Natural killer cell (primary cell): ENCODE data around the gene SEPHS1. TPM values are rescaled to one million over a fixed set of nuclear protein-coding genes. Genes with fewer than 3 reads are reported as not detected.

Source experiments
- ATAC-seq, 3 donors: fragments of 150-1000 bp in 2 of 3; fragments of 200-7000 bp in 1 of 3; cut with Tn5 transposase; 1 replicate in 1 of 3; 2 replicates in 2 of 3; pipeline ENCODE4 v1.10.0; 2021; ENCODE audit warnings: mild to moderate bottlenecking in 2 of 3, moderate library complexity in 2 of 3
- DNase-seq, 2 donors: peaks; one replicate each; pipeline versions ENCODE4 v3.0.0 to v3.0.0-alpha.2; 2013 to 2021; ENCODE audit warnings: mixed read lengths in 1 of 2
- H3K27ac ChIP-seq: one replicate; pipeline ENCODE4 v1.5.1; 2013; ENCODE audit warnings: mild to moderate bottlenecking, low read length
- H3K27me3 ChIP-seq: one replicate; pipeline ENCODE4 v1.6.1; 2013; ENCODE audit warnings: low read length; ENCODE audit not compliant: control insufficient read depth, insufficient read depth
- H3K36me3 ChIP-seq: one replicate; pipeline ENCODE4 v1.6.1; 2013; ENCODE audit warnings: low read length; ENCODE audit not compliant: control insufficient read depth, insufficient read depth
- H3K4me1 ChIP-seq: one replicate; pipeline ENCODE4 v1.6.1; 2013; ENCODE audit warnings: low read length; ENCODE audit not compliant: control insufficient read depth, insufficient read depth
- H3K4me3 ChIP-seq: one replicate; pipeline ENCODE4 v1.5.1; 2013; ENCODE audit warnings: low read length
- H3K9me3 ChIP-seq: one replicate; pipeline ENCODE4 v1.6.1; 2013; ENCODE audit warnings: low read length; ENCODE audit not compliant: control insufficient read depth, insufficient read depth
- H3K27ac Mint-ChIP-seq, 2 donors: one replicate each; pipeline ENCODE4 v1.8.0; 2022; ENCODE audit warnings: mild to moderate bottlenecking in 2 of 2, mixed read lengths in 2 of 2, moderate library complexity in 1 of 2
- H3K27me3 Mint-ChIP-seq, 2 donors: one replicate each; pipeline ENCODE4 v1.8.0; 2022; ENCODE audit warnings: low read depth in 2 of 2, mixed read lengths in 2 of 2
- H3K36me3 Mint-ChIP-seq: one replicate; pipeline ENCODE4 v1.8.0; 2022; ENCODE audit warnings: mixed read lengths
- H3K4me1 Mint-ChIP-seq, 2 donors: one replicate each; pipeline ENCODE4 v1.8.0; 2022; ENCODE audit warnings: mixed read lengths in 2 of 2
- H3K4me3 Mint-ChIP-seq: one replicate; pipeline ENCODE4 v1.8.0; 2022; ENCODE audit warnings: mild to moderate bottlenecking, moderate library complexity, mixed read lengths
- H3K9me3 Mint-ChIP-seq, 2 donors: one replicate each; pipeline ENCODE4 v1.8.0; 2022; ENCODE audit warnings: mixed read lengths in 2 of 2
- WGBS: methylation state at CpG from one replicate; pipeline ENCODE4 v1.1.7; 2013; ENCODE audit warnings: missing lambda C conversion rate; ENCODE audit not compliant: insufficient coverage; 5-methylcytosine and 5-hydroxymethylcytosine counted together
- intact Hi-C: fragments of 100-400 bp; cut with micrococcal nuclease; formaldehyde crosslinking; loops from one replicate; pipeline ENCODE4 v1.14.2; 2022
- total RNA-seq, 4 donors: library from RNA; stranded (reverse); fragments of 120-200 nt in 1 of 4; gene quantifications; one replicate each; pipeline versions ENCODE4 v1.2.3 to v1.2.4, GENCODE V29; 2013 to 2022
- TF ChIP-seq, protein P1 (sequence below): fragments of 200-600 bp; IDR thresholded peaks from one replicate; pipeline ENCODE4 v1.8.0; 2022; ENCODE audit warnings: antibody characterized with exemption

The SEPHS1 gene
- total RNA-seq, 3 donors from 2014 or later (not counting 1 experiment from before 2014, with no cell fraction given), result 20.4 to 28.2 (median 23.4) TPM

- H3K9me3 ChIP-seq, result no peaks in the 10 kb centered on the region
- TF ChIP-seq, protein P1, sequence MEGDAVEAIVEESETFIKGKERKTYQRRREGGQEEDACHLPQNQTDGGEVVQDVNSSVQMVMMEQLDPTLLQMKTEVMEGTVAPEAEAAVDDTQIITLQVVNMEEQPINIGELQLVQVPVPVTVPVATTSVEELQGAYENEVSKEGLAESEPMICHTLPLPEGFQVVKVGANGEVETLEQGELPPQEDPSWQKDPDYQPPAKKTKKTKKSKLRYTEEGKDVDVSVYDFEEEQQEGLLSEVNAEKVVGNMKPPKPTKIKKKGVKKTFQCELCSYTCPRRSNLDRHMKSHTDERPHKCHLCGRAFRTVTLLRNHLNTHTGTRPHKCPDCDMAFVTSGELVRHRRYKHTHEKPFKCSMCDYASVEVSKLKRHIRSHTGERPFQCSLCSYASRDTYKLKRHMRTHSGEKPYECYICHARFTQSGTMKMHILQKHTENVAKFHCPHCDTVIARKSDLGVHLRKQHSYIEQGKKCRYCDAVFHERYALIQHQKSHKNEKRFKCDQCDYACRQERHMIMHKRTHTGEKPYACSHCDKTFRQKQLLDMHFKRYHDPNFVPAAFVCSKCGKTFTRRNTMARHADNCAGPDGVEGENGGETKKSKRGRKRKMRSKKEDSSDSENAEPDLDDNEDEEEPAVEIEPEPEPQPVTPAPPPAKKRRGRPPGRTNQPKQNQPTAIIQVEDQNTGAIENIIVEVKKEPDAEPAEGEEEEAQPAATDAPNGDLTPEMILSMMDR, result no peak
- no peaks in the 10 kb centered on the region for H3K27me3 ChIP-seq
- no peak for DNase-seq
- H3K27me3 Mint-ChIP-seq, result peaks cover 0 to 2% of the 10 kb centered on the region in 2 donors
- WGBS, result 94% methylated on average over 9 of the region's 9 CpGs
- H3K4me3 Mint-ChIP-seq, result no peak overlapping the region
- no peaks in the 10 kb centered on the region for H3K9me3 Mint-ChIP-seq
- no peak overlapping the region for H3K4me3 ChIP-seq
- no peaks in the 10 kb centered on the region for H3K4me1 ChIP-seq
- ATAC-seq, result peak in 1 of 3 donors; percentile 12
- H3K4me1 Mint-ChIP-seq, result peaks cover 0 to 5% of the 10 kb centered on the region in 2 donors
- H3K27ac ChIP-seq, result no peak overlapping the region
- H3K27ac Mint-ChIP-seq, result peak overlapping the region in 1 of 2 donors; percentile 29
- H3K36me3 Mint-ChIP-seq, result no peaks in the 10 kb centered on the region
- H3K36me3 ChIP-seq, result no peaks in the 10 kb centered on the region
- intact Hi-C loops, result loop anchor here (1.0 kb wide), 1 partner anchor 31 kb away; no protein-coding TSS in a partner anchor
These were observed 77.1 kb downstream of the SEPHS1 start for GRCh38 chr10:13270877-13271551.

- WGBS, result 29% methylated on average over 3 of the region's 3 CpGs
- Mint-ChIP-seq H3K27ac (no peak overlapping the region), H3K4me3 (no peak overlapping the region), H3K9me3 (no peaks in the 10 kb centered on the region), H3K27me3 (peaks cover 3 to 7% of the 10 kb centered on the region in 2 donors), H3K4me1 (peaks cover 0 to 5% of the 10 kb centered on the region in 2 donors), H3K36me3 (no peaks in the 10 kb centered on the region)
- no peak overlapping the region for H3K27ac ChIP-seq
- intact Hi-C loops, result no loop called here
- no peak overlapping the region for H3K4me3 ChIP-seq
- H3K9me3 ChIP-seq, result no peaks in the 10 kb centered on the region
- TF ChIP-seq, protein P1, result no peak
- no peak for DNase-seq
- no peaks in the 10 kb centered on the region for H3K36me3 ChIP-seq
- H3K27me3 ChIP-seq, result no peaks in the 10 kb centered on the region
- ATAC-seq, result no peak
- H3K4me1 ChIP-seq, result no peaks in the 10 kb centered on the region
These were observed 79.3 kb downstream of the SEPHS1 start for GRCh38 chr10:13268841-13269240.

GRCh38 chr10:13268310-13268709, 79.8 kb downstream of the SEPHS1 start:
- Histone ChIP-seq H3K36me3 (no peaks in the 10 kb centered on the region), H3K4me1 (no peaks in the 10 kb centered on the region), H3K9me3 (no peaks in the 10 kb centered on the region), H3K4me3 (no peak overlapping the region), H3K27me3 (no peaks in the 10 kb centered on the region), H3K27ac (no peak overlapping the region)
- H3K27ac Mint-ChIP-seq, result no peak overlapping the region
- DNase-seq (no peak), ATAC-seq (no peak)
- peaks cover 8 to 11% of the 10 kb centered on the region in 2 donors for H3K27me3 Mint-ChIP-seq
- 73% methylated on average over 4 of the region's 4 CpGs for WGBS
- H3K9me3 Mint-ChIP-seq, result no peaks in the 10 kb centered on the region
- intact Hi-C loops, result no loop called here
- H3K36me3 Mint-ChIP-seq, result no peaks in the 10 kb centered on the region
- peaks cover 0 to 5% of the 10 kb centered on the region in 2 donors for H3K4me1 Mint-ChIP-seq
- TF ChIP-seq, protein P1, result no peak
- no peak overlapping the region for H3K4me3 Mint-ChIP-seq

Other genes with a start within 250 kb of the SEPHS1 start
- gene OPTN, start 248.1 kb downstream of the SEPHS1 start, total RNA-seq, result 100 to 1,000 TPM; 140 to 177 (median 161) TPM
- 1 to 10 TPM in 2 of 3 donors, under 1 TPM in 1; 0.73 to 2.9 (median 1.3) TPM for gene MCM10, start 186.7 kb downstream of the SEPHS1 start, total RNA-seq
- gene UCMA, start 113.9 kb downstream of the SEPHS1 start, total RNA-seq, result not detected
- 1 to 10 TPM; 6.9 to 7.3 (median 7.2) TPM for gene PHYH, start 48.2 kb downstream of the SEPHS1 start, total RNA-seq
- under 1 TPM in 1 of 3 donors, not detected in 2; 0.38 TPM for gene BEND7, start 180.7 kb upstream of the SEPHS1 start, total RNA-seq
- gene PRPF18, start 238.7 kb upstream of the SEPHS1 start, total RNA-seq, result 10 to 100 TPM; 29.5 to 39.3 (median 35.1) TPM